Cortex of kidney (tissue), 1 donor: ENCODE results near the gene CAMSAP3.
"Not testable (repeated sequence)": the region's sequence is repeated elsewhere in the genome, so short reads cannot be mapped to it uniquely, and the experiment has no call there.

Experiments
- DNase-seq: peaks from one replicate; lab custom pipeline; 2025; lab: John Stamatoyannopoulos, UW

The CAMSAP3 gene

GRCh38 chr19:7595466-7596133 is at the start of gene CAMSAP3:
TSS of gene CAMSAP3 (plus strand) at chr19:7595863. CDS start at chr19:7596003, 140 bp downstream.
- no peak for DNase-seq

GRCh38 chr19:7545904-7546303 is 49.8 kb upstream of the CAMSAP3 start:
- DNase-seq, result no peak

GRCh38 chr19:7547159-7547558 is 48.5 kb upstream of the CAMSAP3 start:
- no peak for DNase-seq

GRCh38 chr19:7549429-7550148 is 46.1 kb upstream of the CAMSAP3 start:
- no peak for DNase-seq

- no peak for DNase-seq
Observed at GRCh38 chr19:7550169-7550770, 45.4 kb upstream of the CAMSAP3 start.

GRCh38 chr19:7550987-7551761 is 44.5 kb upstream of the CAMSAP3 start:
- no peak for DNase-seq

- DNase-seq, result no peak
Observed at GRCh38 chr19:7552781-7553180, 42.9 kb upstream of the CAMSAP3 start.

GRCh38 chr19:7554565-7554964 is 41.1 kb upstream of the CAMSAP3 start:
- DNase-seq, result no peak

GRCh38 chr19:7554990-7555864 is 40.4 kb upstream of the CAMSAP3 start:
- no peak for DNase-seq

GRCh38 chr19:7556696-7557315 is 38.9 kb upstream of the CAMSAP3 start:
- no peak for DNase-seq

- DNase-seq, result no peak
Observed at GRCh38 chr19:7558667-7559066, 37.0 kb upstream of the CAMSAP3 start.

GRCh38 chr19:7559102-7559501 is 36.6 kb upstream of the CAMSAP3 start:
- no peak for DNase-seq

GRCh38 chr19:7560255-7560654 is 35.4 kb upstream of the CAMSAP3 start:
- DNase-seq, result no peak

- DNase-seq, result no peak
Observed at GRCh38 chr19:7561325-7561724, 34.3 kb upstream of the CAMSAP3 start.

- DNase-seq, result no peak
Observed at GRCh38 chr19:7562646-7563393, 32.8 kb upstream of the CAMSAP3 start.

- no peak for DNase-seq
Observed at GRCh38 chr19:7564866-7565265, 30.8 kb upstream of the CAMSAP3 start.

GRCh38 chr19:7565332-7565731 is 30.3 kb upstream of the CAMSAP3 start:
- DNase-seq, result no peak

- no peak for DNase-seq
Observed at GRCh38 chr19:7570761-7571160, 24.9 kb upstream of the CAMSAP3 start.

GRCh38 chr19:7575434-7576040 is 20.1 kb upstream of the CAMSAP3 start:
- no peak for DNase-seq

- DNase-seq, result not testable (repeated sequence)
Observed at GRCh38 chr19:7577422-7577821, 18.2 kb upstream of the CAMSAP3 start.
